22Rv1 (cell line): ENCODE measurements around the gene HP1BP3.
"Not testable (repeated sequence)": the region's sequence is repeated elsewhere in the genome, so short reads cannot be mapped to it uniquely, and the experiment has no call there.

Source experiments
- H3K27ac ChIP-seq: fragments of 450-650 bp; 2 replicates; pipeline ENCODE4 v1.5.1; 2017
- ZFX ChIP-seq: fragments of 450-650 bp; IDR thresholded peaks from 2 replicates; pipeline ENCODE4 v1.6.1; 2017; ENCODE audit warnings: antibody characterized with exemption, borderline replicate concordance
- TF ChIP-seq, protein P1 (sequence below): fragments of 450-650 bp; IDR thresholded peaks from 2 replicates; pipeline ENCODE4 v1.5.1; 2017; ENCODE audit warnings: mild to moderate bottlenecking

HP1BP3 gene

DNA sequence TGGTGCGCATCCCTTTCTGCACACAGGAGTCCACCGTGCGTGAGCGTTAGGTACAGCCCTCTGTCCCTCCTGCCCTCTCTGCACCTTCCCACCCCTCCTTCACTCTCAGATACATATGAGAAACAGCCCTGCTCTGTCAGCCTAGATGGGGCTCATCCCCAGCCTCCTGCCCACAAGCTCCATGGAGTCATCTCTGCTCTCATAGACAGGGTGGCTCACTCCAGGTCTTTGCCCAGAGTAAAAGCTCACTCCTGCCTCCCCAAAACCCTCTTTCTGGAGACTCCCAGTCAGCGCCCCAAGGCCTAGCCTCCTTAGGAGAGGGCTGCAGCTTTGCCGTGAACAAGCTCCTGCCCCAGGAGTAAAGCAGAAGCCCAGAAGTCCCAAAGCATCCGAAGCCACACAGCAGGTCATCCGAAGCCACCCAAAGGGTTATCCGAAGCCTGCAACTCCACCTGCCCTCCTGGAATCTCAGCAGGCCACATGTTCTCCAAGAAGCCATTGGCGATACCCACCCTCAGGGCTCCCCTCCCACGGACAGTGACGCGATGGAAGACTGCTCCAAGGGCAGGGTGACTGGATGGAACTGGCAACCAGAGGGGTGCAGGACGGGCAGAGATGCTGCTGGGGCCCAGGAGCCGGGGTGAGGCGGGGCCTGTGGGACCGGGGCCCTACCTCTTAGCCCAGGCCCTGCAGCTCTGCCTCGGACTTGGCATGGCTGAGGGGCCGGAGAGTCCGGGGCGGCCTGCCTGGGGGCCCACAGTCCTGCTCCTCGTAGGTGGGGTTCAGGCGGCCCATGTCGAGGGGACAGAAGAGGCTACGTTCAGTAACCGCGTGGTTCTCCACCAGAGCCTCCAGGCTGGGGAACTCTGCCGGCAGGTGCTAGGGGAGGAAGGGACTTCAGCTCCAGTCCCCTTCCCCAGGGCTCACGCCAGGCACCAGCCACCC, 65.7 kb downstream of the HP1BP3 start:
- H3K27ac ChIP-seq: no peak overlapping the region

DNA sequence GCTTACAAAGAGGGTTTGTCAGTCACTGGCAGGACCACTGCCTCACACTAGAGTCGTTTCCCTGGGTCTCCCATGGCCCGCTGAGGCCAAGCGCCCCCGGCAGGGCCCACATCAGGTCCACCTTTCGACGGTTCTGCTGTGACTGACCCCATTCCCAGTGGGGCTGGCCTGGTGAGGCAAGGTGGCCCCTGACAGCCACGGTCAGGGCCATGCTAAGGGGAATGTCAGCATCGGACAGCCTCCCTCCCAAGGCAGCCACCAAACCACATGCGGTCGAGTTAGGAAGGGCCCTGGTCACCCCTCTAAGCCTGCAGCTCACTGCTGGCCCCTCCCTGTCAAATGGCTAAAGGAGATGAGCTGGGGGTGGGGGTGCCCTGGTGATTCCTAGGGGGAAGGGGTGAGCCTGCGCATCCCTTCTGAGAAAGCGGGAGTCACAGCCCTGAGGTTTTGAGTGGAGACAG, 66.4 kb downstream of the HP1BP3 start:
- no peak overlapping the region for H3K27ac ChIP-seq
- no peak for TF ChIP-seq ZFX
- TF ChIP-seq, protein P1, sequence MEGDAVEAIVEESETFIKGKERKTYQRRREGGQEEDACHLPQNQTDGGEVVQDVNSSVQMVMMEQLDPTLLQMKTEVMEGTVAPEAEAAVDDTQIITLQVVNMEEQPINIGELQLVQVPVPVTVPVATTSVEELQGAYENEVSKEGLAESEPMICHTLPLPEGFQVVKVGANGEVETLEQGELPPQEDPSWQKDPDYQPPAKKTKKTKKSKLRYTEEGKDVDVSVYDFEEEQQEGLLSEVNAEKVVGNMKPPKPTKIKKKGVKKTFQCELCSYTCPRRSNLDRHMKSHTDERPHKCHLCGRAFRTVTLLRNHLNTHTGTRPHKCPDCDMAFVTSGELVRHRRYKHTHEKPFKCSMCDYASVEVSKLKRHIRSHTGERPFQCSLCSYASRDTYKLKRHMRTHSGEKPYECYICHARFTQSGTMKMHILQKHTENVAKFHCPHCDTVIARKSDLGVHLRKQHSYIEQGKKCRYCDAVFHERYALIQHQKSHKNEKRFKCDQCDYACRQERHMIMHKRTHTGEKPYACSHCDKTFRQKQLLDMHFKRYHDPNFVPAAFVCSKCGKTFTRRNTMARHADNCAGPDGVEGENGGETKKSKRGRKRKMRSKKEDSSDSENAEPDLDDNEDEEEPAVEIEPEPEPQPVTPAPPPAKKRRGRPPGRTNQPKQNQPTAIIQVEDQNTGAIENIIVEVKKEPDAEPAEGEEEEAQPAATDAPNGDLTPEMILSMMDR: no peak

More for the DNA sequence above, 65.7 kb downstream of the HP1BP3 start:
- TF ChIP-seq ZFX: no peak
- TF ChIP-seq, protein P1: no peak

DNA sequence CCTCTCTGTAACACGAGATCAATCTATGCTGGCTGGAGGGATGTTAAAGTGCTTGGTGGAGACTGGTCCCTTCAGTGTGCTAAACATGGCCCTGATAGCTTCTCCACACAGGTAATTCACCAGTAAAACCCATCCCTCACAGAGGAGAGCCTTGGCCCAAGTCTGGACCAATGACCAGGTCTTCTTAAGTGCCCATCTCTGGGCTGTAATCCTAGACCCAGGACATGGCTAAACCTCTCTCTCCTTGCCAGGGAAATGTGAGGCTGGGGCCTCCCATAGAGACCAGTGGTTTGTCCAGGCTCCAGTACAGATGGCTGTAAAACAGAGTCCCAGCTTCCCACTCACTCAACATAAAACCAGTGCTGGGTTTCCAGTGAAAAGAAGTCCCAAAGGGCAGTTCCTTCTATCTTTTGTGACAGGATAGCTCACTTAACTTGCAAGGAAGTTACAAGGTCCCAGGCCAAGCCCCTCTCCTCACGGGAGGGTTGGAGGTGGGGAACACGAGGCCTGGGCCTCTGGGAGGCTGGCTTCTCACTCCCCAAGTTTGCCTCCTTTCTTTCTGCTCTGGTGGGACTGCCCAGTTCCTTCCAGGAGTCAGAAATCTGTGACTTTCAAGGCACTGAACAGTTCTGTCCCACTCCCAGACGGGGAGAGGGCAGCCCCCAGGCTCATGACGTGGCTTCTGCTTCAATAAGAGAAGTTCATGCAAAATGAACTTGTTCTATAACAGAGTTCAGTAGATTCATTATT, 67.1 kb downstream of the HP1BP3 start:
- H3K27ac ChIP-seq: no peak overlapping the region
- TF ChIP-seq, protein P1: no peak
- TF ChIP-seq ZFX: no peak

DNA sequence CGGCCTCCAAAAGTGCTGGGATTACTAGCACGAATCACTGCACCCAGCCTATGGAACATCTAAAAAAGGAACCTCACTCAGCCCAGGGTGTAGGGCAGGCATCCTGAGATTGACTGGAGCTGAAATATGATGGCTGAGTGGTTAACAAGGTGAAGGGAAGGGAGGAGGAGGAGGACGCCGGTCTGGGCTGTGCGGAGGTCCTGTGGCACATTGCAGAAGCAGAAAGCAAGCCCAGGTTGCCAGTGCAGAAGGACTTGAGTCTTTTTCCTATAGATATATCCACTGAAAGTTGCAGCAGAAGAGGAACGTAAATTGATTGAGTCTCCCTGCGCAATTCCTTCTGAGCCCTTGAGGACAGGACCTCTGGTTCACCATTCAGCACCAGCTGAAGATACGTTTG, 67.8 kb downstream of the HP1BP3 start:
- no peak for TF ChIP-seq ZFX
- TF ChIP-seq, protein P1: no peak
- no peak overlapping the region for H3K27ac ChIP-seq

DNA sequence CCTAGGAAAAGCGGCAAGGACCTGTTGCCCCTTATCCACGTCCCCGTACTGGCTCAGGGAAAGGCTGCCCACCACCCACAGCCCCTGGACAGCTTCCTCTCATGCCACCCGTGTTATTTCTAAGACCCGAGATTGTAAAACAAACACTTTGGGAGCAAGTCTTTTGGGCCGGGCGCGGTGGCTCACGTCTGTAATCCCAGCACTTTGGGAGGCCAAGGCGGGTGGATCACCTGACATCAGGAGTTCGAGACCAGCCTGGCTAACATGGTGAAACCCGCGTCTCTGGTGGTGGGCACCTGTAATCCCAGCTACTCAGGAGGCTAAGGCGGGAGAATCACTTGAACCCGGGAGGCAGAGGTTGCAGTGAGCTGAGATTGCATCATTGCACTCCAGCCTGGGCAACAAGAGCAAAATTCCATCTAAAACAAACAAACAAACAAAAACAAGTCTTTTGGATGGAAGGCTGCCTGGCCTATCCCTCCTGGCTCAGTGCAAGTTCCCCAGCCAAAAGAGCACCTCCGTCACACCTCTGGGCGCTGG, 68.7 kb downstream of the HP1BP3 start:
- not testable (repeated sequence) for H3K27ac ChIP-seq

DNA sequence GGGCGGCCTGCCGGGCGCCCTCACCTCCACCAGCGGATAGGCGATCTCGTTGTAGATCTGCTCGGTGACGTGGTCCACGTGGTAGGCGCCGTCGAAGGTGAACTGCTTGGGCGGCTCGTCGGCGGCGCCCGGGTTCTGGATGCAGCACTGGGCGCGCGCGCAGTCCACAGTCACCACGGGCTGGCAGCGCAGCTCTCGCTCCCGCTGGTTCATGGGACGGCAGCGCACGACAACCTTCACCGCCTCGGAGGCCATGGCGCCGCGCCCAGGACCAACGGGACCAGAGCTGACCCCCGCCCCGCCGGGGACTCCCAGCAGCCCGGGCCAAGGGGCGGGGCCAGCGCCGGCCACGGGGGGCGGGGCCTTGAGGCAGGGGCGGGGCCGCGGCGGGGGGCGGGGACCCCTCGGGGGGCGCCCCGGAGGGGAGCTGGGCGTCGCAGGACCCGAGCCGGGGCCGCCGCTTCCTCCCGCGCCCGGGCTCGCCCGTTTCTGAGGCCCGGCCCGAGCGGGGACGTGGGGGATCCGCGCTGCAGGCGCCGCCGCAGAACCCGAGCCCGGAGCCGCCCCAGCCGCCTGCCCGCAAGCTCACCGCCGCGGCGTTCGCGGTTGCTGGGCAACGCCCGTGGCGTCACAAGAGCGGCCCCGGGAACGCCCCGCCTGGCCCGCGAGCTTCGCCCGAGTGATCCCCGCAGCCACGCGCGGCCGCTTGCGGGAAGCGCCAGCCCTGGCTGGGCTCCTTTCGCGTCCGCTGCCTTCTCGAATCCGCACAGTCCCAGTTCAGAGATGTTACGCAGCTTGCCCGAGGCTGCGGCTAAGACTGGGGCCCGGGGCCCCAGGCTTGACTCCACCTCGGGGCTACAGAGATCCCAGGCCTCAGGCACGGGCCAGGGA, 69.4 kb downstream of the HP1BP3 start, which contains the start of gene KIF17:
TSS of gene KIF17 (minus strand) at position 556 of the 891 bp plus-strand sequence. CDS start at position 255, 301 bp downstream.
- no peak within 1 kb of the TSS for H3K27ac ChIP-seq
- TF ChIP-seq, protein P1: no peak
- no peak for TF ChIP-seq ZFX

DNA sequence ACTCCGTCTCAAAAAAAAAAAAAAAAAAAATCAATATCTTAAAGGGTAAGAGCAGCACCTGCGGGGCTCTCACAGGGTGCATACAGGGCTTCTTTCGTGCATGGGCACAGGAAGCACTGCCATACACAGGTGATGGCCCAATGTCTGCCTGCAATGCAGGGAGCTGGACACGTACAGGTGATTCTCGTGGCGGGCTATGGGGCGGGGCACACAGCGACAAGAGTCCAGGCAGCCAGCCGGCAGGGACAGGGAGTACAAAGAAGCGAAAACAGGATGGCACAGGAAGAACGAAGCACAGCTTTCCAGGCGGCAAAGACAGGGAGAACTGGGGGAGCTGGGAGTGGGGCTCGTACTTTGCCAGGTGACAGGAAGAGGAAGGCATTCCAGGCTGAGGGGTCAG, 70.9 kb downstream of the HP1BP3 start:
- TF ChIP-seq, protein P1: no peak
- TF ChIP-seq ZFX: no peak
- H3K27ac ChIP-seq: no peak overlapping the region
